NCI-H460 (cell line): Measurements from ENCODE around the gene ABCA7. TPM values are rescaled to one million over a fixed set of nuclear protein-coding genes. Genes with fewer than 3 reads are reported as not detected.

Source experiments
- DNase-seq: peaks from one replicate; pipeline ENCODE4 v3.0.0-alpha.2; 2016; ENCODE audit warnings: low read depth; ENCODE audit errors: extremely low read depth
- total RNA-seq: library from RNA; depleted of rRNA; stranded (reverse); fragments of >200 nt; shearing (Covaris generic); gene quantifications from 2 replicates; pipeline ENCODE4 v1.2.3, GENCODE V29; 2014

ABCA7 gene
- total RNA-seq, 1 experiment from 2014 or later = 14.0 TPM

GRCh38 chr19:1003283-1003682, 36.6 kb upstream of the ABCA7 start:
- no peak for DNase-seq

DNA sequence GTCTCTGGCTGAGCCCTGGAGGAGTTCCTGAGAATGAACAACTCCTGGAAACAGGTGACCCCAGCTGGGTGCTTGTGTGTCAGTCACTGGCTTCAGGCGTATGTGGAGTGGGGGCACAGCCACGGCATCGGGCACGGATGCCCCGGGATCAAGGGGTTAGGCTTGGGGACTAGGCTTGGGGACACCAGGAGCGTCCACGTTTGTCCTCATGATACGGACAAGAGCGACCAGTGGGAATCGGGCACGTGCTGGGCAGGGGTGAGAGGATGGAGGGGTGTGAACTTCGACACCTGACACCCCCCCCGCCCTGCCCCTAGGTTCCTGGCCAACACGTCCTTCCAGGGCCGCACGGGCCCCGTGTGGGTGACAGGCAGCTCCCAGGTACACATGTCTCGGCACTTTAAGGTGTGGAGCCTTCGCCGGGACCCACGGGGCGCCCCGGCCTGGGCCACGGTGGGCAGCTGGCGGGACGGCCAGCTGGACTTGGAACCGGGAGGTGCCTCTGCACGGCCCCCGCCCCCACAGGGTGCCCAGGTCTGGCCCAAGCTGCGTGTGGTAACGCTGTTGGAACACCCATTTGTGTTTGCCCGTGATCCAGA, 35.6 kb upstream of the ABCA7 start:
- no peak for DNase-seq

DNA sequence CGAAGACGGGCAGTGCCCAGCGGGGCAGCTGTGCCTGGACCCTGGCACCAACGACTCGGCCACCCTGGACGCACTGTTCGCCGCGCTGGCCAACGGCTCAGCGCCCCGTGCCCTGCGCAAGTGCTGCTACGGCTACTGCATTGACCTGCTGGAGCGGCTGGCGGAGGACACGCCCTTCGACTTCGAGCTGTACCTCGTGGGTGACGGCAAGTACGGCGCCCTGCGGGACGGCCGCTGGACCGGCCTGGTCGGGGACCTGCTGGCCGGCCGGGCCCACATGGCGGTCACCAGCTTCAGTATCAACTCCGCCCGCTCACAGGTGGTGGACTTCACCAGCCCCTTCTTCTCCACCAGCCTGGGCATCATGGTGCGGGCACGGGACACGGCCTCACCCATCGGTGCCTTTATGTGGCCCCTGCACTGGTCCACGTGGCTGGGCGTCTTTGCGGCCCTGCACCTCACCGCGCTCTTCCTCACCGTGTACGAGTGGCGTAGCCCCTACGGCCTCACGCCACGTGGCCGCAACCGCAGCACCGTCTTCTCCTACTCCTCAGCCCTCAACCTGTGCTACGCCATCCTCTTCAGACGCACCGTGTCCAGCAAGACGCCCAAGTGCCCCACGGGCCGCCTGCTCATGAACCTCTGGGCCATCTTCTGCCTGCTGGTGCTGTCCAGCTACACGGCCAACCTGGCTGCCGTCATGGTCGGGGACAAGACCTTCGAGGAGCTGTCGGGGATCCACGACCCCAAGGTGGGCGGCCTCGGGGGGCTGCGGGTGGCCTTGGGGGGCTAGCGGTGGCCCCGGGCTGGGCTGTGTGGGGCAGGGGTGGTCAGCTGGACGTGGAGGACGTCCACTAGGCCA, 34.9 kb upstream of the ABCA7 start:
- no peak for DNase-seq

- no peak for DNase-seq
Observed at GRCh38 chr19:1006711-1007398, 33.1 kb upstream of the ABCA7 start.

DNA sequence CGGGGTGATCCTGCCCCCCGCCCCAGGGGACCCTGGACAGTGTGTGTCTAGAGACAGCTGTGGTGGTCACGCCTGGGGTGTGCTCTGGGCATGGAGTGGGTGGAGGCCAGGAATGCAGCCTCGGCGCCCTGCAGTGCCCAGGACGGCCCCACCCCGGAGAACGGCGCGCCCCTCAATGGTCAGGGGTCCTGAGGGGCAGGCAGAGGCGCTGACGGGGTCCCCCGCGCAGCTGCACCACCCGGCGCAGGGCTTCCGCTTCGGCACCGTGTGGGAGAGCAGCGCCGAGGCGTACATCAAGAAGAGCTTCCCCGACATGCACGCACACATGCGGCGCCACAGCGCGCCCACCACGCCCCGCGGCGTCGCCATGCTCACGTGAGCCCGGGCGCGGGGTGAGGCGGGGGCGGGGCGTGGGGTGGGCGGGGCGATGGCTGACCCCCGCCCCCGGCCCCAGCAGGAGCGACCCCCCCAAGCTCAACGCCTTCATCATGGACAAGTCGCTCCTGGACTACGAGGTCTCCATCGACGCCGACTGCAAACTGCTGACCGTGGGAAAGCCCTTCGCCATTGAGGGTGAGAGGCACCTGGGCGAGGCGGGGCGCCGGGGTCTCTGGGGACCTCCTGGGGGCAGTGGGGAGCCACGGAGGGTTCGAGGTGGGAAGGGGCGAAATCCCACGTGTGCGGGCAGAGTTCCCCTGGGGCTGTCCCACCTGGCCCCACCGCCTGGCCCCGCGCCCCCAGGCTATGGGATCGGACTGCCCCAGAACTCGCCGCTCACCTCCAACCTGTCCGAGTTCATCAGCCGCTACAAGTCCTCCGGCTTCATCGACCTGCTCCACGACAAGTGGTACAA, 32.3 kb upstream of the ABCA7 start:
- DNase-seq = no peak

- no peak for DNase-seq
Observed at GRCh38 chr19:1008268-1009040, 31.5 kb upstream of the ABCA7 start.

GRCh38 chr19:1009041-1009980, 30.6 kb upstream of the ABCA7 start:
- DNase-seq = no peak

GRCh38 chr19:1009981-1010538, 29.8 kb upstream of the ABCA7 start:
- no peak for DNase-seq

DNA sequence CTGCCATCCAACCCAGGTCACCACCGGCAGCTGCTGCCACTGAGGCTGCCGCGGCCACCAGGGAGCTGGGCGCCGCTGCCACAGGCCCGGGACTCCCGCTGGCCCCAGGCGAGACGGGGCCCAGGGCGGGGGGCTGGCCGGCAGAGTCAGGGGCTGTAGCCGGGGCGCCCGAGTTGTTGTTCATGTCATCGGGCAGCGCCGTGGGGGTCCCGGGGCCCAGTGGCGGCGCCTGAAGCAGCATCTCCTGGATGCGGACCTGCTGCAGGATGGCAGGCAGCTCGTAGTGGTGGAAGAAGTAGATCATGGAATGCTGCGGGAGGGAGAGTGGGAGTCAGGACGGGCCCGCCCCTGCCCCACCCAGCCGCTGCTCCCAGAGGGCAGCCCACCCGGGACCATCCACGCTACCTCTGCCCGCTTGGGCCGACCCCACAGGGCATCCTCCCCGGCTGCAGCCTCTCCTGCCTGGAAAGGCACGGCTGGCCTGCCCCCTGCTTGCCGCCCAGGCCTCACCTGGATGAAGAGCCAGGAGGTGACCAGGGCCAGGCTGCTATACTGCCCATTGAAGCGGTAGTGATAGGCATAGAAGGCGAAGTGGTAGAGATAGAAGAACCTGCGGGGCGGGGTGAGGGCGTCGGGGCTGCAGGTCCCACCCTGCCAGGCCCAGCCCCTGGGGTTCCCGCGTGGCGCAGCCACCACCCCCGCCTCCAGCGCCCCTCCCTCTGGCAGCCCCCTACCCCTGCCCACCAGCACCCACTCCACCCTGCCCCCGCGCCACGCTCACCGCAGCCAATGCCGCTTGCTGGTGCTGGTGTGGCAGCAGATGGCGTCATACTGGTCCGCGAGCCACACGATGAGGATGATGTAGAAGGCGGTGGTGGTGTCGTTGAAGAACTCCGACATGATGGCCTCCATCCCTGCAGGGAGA, 29.1 kb upstream of the ABCA7 start:
- no peak for DNase-seq

DNA sequence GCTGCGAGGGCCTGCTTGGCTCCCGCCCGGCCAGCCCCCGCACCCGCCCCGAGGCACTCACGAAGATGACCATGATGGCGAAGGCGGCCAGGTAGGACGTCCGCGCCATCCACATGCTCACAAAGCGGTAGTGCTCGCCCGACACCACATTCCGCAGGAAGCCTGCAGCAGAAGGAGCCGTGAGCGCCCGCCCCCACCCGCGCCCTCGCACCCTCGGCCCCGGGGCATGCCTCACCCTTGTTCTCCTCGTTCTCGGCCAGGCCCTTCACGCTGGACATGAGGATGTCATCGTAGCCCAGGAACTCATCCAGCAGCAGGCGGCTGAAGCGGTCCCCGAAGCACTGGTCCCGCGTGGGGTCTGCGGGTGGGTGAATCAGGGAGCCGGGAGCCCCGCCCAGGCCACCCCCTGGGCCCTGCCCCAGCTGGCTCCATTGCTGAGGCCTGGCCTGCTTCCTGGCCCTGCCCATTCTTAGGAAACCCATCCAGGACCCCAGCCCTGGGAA, 28.0 kb upstream of the ABCA7 start:
- no peak for DNase-seq

- DNase-seq = no peak
Observed at GRCh38 chr19:1012334-1012733, 27.6 kb upstream of the ABCA7 start.

DNA sequence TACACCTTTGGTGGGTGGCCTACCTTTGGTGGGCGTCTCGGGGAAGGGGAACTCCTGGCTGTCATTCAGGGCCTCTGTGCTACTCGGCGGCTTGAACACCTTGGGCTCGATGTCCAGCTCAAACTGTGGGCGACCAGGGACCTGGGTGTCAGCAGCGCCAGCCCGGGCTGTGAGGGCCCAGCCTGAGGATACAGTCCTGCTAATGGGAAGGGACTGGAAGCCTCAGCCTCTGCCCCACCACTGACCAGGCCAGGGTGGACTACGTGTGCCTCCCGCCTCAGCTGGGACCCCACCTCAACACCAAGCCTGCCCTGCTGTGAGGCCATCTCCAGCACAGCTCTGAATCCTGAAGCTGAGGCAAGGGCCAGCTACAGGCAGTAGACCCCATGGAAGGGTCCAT, 26.7 kb upstream of the ABCA7 start:
- DNase-seq = no peak

DNA sequence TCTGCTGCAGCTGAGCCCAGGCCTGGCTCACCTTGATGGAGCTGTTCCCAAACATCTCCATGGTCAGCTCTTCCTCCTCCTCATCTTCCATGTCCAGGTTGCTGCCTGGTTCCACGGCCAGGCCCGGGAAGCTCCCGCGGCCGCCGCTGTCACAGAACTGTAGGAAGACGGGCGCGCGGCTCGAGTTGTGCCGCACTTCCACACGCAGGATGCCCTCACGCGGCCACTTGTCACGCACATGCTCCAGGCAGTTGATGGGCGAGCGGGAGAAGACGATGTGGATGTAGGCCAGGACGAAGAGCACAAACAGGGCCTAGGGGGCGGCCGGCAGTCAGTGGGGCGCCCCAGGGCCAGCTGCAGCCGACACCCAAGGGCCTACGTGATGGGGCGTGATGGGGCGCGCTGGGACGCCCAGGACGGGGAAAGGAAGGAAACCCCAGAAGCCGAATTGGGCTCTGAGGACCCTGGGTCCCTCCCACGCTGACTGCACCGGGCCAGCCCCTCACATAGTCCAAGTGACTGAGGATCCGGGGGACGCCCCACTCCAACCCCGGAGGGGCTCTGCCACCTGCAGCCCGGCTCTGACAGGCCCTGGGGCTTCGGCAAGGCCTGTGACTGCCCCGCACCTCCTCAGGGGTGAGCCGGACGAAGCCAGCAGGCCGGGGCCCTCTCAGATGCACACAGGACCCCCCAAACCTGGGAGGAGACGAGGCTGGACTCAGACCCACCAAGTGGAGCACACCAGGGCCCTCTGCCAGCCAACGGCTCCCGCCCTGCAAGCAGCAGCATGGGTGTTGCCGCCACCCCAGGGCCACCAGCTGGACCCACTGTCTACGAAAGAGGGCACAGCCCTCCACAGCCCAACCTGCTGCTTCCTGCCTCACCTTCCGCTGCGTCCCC, 25.5 kb upstream of the ABCA7 start:
- DNase-seq = no peak

DNA sequence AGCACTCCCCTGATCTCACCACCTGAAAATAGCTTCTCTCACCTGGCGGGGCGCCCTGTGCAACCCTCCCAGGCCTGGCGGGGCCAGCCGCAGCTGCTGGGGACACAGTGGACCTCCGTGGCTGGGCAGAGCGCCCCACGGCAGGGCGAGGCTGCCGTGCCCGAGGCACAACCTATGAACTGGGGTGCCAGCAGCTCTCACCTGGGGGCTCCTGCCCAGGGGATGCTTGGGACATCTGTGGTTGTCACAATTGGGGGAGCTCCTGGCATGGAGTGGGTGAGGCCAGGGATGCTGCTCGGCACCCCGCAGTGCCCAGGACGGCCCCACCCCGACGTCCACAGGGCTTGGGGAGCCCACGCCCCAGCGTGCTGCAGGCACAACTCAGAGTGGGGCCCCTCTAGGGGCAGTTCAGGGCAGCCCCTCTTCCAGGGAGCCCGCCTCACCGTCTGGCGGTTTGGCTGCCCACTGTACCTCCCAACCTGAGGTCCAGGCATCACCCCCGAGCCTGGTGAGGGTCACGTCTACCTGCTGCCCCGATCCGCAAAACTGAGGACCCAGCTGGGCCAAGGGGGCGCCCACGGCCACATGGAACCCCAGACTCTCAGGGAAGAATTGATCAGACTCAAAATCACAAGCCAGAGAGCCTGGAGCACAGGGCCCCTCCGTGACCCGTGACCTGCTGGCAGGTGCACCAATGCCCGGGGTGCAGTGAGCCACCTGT, 24.7 kb upstream of the ABCA7 start:
- DNase-seq = no peak

GRCh38 chr19:1015782-1016646, 23.9 kb upstream of the ABCA7 start:
- DNase-seq = no peak
